ENCODE results near the gene MRPS12. TPM values are rescaled to one million over a fixed set of nuclear protein-coding genes. Genes with fewer than 3 reads are reported as not detected.
"Not testable (repeated sequence)": the region's sequence is repeated elsewhere in the genome, so short reads cannot be mapped to it uniquely, and the experiment has no call there.

MRPS12 gene
- total RNA-seq (2014; rRNA removed; shearing (Covaris generic)): 105 and 161 TPM in 2 replicates

DNA sequence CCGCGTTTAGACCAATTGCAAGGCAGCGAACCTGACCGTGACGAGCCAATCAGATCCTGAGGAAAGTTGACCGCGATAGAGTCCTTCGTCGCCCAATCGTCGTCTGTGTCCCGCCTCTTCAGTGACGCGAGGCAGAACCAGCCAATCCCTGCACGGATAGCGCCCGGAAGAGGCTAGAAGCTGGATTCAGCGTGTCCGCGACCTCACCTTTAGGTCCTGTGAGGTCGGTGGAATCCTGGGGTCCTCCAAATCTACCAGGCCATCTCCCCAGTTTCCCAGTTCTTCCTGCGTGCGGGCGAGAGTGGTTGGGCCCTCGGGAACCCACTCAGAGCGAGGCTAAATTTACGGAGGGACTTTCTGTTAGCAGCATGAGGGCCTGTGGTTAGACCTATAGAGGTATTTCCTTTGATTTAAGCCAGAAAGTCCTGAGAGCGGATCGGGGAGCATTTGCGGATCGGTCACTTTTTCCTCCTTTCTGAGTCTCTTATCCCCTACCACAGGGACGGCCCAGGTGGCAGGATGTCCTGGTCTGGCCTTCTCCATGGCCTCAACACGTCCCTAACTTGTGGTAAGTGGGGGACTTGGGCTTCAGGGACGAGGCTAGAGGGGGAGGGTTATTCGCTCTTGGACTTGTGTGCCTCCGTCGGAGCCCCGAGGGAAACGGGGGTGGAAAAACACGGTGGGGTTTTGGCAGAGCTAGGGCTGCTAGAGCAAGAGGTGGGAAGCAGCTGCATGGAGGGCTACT lies at the start of gene MRPS12:
TSS of gene MRPS12 (plus strand) at position 169 of the 745 bp plus-strand sequence. CDS start at position 520, 351 bp downstream.
- in situ Hi-C loops (cut with HindIII; ENCODE audit: low sequenced_read_pairs): no loop called here
- DNase-seq (ENCODE audit: low spot score): peak; percentile 99

DNA sequence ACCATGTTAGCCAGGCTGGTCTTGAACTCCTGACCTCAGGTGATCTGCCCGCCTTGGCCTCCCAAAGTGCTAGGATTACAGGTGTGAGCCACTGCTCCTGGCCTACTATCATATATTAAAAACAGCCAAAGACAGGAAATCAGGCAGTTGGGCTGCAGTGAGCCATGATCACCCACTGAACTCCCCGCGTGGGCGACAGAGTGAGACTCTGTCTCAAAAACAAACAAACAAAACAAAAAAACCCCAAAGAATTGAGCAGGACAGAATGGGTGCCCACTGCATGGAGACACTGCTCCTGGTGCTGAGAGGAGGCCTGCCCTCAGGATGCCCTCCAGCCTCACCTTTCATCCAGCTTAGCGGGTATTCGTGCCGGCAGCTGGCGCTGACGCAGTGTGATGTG lies 47.5 kb upstream of the MRPS12 start:
- in situ Hi-C loops (cut with HindIII; ENCODE audit: low sequenced_read_pairs): no loop called here
- no peak for DNase-seq (ENCODE audit: low spot score)

DNA sequence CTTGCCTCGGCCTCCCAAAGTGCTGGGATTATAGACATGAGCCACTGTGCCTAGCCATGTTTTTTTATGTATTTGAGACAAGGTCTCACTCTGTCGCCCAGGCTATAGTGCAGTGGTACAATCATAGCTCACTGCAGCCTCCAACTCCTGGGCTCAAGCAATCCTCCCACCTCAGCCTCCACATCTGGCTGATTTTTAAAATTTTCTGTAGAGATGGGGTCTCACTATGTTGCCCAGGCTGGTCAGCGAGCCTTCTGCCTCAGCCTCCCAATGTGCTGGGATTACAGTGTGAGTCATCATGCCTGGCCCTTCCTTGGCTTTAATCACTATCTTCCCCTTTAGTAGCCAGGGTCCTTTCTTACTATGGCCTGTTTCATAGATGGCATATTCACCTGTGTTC lies 46.1 kb upstream of the MRPS12 start:
- DNase-seq (ENCODE audit: low spot score); in situ Hi-C loops (cut with HindIII; ENCODE audit: low sequenced_read_pairs): not testable (repeated sequence)

DNA sequence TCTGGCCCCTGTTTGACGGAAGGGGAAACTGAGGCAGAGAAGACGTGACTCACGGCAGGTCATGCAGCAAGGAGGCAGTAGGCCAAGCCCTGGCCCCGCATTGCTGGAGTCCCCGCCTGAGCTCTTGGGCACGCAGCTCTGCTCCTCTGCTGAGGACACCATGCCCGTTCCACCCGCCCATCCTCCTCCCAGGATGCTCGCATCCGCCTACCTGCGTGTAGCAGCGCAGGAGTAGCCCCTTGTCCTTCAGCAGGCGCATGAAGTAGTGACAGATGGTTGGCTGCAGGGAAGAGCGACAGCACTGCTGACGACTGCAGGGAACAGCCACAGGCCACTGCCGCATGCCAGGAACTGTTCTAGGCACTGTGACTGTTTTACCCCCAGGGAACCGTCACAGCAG lies 41.9 kb upstream of the MRPS12 start:
- in situ Hi-C loops (cut with HindIII; ENCODE audit: low sequenced_read_pairs): no loop called here
- DNase-seq (ENCODE audit: low spot score): peak; percentile 84

DNA sequence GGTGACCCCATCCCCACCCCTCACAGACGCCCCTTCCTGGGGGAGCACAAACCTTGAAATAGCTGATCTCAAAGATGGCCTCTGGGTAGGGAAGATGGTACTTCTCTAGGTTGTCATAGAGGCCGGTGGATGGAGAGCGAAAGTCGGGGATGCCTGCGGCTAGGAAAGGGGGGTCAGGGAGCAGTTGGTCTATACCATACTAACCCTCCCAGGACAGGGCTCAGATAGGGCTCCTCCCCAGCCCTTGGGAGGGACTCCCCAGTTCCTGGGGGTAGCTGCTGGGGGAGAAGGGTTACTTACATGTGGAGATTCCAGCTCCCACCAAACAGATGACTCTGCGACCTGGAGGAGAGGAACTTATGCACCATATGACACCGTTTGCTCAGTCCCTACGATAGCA lies 40.9 kb upstream of the MRPS12 start:
- DNase-seq (ENCODE audit: low spot score): no peak
- in situ Hi-C loops (cut with HindIII; ENCODE audit: low sequenced_read_pairs): no loop called here

DNA sequence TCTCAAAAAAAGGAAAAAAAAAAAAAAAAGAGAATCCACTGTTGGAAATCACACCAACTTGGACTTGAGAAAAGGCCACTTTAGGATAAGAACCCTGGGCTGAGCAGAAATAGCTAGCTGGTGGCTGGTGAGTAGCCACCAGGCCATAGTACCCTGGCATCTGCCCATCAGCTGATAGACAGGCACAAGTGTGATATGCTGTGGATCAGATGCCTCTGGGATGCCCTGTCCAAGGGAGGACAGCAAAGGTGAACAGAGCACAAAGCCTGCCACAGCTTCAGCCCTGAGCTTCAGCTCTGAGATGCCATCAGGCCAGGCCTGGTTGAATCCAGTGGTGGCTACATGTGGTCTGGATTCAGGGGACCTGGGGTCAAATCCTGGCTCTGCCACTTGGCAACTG lies 40.1 kb upstream of the MRPS12 start:
- in situ Hi-C loops (cut with HindIII; ENCODE audit: low sequenced_read_pairs): no loop called here

DNA sequence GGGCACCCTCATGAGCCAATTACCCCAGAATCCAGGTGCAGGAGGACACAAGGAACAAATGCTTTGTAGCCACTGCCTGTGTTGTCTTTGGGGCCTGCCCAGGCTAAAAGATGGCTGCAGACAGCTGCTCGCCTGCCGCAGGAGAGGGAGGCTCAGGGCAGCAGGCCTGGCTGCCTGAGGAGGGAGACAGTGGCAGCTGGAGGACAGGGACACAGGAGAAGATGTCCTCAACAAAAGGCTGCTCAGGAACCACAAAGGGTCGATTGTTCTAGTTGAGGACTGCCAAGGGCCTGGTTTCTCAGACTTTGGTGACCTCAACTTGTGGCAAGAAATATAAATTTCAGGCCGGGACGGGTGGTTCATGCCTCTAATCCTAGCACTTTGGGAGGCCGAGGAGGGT lies 39.0 kb upstream of the MRPS12 start:
- in situ Hi-C loops (cut with HindIII; ENCODE audit: low sequenced_read_pairs): no loop called here

More for the DNA sequence above, 40.1 kb upstream of the MRPS12 start:
- DNase-seq (ENCODE audit: low spot score): no peak

DNA sequence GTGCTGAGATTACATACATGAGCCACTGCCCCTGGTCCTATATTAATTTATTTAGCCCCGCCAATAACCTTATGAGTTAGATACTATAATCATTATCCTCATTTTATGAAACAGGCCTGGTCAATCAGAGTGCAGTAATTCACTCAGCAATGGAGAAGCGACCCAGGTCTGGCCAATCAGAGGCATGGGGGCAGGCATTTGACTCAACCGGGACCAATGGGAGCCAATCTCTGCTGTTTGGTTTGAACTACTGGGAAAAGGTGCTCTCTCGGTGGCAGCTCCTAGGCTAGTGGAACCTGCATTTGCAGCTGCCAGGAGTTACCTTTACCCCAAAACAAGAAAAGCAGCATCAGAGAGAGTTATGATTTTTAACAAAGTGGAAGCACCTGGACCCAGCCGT lies 37.9 kb upstream of the MRPS12 start:
- in situ Hi-C loops (cut with HindIII; ENCODE audit: low sequenced_read_pairs): no loop called here
- no peak for DNase-seq (ENCODE audit: low spot score)

More for the DNA sequence above, 39.0 kb upstream of the MRPS12 start:
- DNase-seq (ENCODE audit: low spot score): no peak

DNA sequence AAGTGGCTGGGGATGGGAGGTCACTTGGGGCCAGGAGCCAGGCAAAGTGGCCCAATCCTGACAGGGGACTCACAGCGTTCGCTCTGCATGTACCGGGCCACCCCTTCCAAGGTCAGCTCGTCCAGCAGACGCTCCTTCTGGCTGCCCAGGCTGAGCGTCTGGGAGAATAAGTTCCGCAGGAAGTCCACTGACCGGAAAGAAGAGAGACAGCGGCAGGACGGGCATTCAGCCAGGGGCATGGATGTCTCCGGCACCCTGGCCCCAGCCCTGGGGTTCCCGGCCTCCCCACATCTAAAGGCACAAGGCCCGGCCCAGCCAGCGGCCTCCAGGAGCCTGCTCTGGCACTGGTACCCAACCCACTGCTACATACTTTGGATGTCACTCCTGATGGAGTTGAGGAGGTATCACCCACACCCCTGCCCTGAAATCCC lies 37.4 kb upstream of the MRPS12 start:
- in situ Hi-C loops (cut with HindIII; ENCODE audit: low sequenced_read_pairs): no loop called here

DNA sequence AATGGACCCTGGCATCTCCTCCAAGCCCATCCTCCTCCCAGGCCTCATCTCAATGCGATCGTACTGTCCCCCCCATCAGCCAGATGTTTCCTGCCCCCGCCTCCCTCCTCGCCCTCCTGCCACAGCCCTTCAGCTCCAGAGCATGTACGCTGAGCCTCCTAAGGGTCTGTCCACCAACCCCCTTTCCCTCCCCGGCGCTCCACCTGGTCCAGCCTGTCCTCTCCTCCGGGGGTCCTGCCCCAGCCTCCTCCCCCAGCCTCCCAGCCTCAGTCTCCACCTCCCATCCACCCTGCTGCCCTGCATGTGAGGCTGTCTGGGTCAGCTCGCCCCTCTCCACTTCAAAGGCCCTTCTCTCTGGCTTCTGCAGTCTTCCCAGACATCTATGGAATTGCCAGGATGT lies 35.8 kb upstream of the MRPS12 start:
- in situ Hi-C loops (cut with HindIII; ENCODE audit: low sequenced_read_pairs): no loop called here
- no peak for DNase-seq (ENCODE audit: low spot score)

More for the DNA sequence above, 37.4 kb upstream of the MRPS12 start:
- DNase-seq (ENCODE audit: low spot score): no peak

DNA sequence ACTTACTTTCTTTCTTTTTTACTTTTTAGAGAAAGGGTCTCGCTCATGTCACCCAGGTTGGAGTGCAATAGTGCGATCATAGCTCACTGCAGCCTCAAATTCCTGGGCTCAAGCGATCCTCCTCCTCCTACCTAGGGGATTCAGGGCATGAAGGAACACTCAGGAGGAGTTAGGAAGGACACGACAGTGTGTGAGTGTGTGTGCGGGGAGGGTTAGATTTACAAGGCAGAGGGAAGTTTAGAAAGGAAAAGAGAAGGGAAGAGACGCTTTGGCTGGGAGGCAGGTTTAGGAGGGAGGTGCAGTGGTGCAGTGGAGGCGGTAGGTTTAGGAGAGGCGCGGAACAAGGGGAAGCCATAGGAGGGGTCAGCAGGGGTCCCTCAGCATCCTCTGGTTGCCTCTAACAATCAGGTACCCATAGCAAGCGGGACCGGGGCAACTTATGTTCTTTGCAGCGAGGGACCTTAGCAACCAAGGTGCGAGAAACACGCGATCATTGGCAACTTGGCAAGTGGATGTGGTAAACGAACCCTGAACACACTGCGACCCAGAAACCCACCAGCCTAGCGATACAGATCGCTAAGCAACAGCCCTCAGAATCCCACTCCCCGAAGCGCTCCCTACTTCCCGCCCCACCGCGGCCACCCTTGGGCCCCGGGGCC lies 31.8 kb upstream of the MRPS12 start:
- in situ Hi-C loops (cut with HindIII; ENCODE audit: low sequenced_read_pairs): no loop called here
- DNase-seq (ENCODE audit: low spot score): peak; percentile 9

DNA sequence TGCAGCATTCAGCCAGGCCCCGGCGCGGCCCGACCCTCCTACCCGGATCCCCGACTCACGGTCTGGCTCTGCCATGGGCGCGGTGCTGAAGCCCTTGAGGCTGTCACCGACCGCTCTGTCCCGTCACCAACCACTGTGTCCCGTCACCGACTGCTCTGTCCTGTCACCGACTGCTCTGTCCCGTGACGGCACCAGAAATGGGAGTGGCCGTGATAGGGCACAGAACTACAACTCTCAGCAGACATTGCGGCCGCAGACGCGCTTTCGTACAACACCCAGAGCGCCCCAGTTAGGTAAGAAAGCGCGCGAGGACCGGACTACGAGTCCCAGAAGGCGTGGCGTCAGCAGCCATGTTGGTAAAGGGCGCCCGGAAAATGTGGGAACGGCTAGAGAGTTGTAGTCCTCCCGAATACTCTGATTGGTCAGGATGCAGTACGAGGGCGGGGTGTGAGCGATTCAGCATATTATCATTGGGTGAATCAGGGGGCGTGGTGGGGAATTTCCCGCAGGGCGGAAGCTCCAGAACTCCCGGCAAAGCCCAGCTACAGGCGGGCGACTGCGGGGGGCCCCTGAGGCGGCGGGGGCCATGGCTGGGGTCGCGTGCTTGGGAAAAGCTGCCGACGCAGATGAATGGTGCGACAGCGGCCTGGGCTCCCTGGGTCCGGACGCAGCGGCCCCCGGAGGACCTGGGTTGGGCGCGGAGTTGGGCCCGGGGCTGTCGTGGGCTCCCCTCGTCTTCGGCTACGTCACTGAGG lies 31.1 kb upstream of the MRPS12 start, which contains the start of the genes NFKBIB and SIRT2:
TSS of gene NFKBIB (plus strand) at position 523 of the 755 bp plus-strand sequence. CDS start at position 587, 64 bp downstream.
TSS of gene SIRT2 (minus strand) at position 172 of the 755 bp plus-strand sequence. CDS start at position 75, 97 bp downstream.
- in situ Hi-C loops (cut with HindIII; ENCODE audit: low sequenced_read_pairs): no loop called here
- peak; percentile 100 for DNase-seq (ENCODE audit: low spot score)

DNA sequence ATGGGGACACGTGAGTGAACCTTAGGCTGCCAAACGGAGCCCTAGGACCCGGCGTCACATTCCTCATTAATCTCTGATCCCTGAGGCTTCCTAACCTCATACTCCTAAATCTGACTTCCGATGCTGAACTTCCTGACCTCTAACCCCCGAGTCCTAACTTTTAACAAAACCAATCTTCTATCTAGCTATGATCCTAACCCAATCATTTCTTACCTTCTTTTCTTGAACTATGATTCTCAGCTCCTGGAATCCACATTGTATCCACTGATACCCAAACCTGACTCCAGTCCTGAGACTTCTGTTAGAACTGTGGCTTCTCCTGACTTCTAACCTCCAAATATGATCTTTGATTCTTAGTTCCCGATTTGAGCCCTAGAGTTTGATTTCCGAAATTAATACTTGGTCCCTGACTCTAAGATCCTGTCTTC lies 30.5 kb upstream of the MRPS12 start:
- in situ Hi-C loops (cut with HindIII; ENCODE audit: low sequenced_read_pairs): no loop called here
- DNase-seq (ENCODE audit: low spot score): no peak

DNA sequence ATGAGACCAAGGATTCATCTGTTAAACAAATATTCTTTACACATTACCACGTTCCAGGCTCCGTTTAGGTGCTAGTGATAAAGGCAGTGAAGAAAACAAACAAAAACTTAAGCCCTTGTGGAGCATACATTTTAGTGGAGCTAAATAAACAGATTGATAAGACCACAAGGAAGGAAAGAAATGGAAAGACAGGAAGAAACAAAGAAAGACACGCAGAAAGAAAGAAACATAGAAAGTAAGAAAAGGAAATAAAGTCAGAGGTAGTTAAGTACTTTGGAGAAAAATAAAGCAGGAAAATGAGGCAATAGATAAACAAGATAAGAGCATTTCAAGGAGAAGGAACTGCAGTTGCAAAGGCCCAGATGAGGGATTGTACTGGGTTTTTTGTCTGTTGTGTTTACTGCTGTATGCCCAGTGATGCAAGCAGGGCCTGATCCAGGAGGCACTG lies 30.0 kb upstream of the MRPS12 start:
- in situ Hi-C loops (cut with HindIII; ENCODE audit: low sequenced_read_pairs): no loop called here
- DNase-seq (ENCODE audit: low spot score): no peak

DNA sequence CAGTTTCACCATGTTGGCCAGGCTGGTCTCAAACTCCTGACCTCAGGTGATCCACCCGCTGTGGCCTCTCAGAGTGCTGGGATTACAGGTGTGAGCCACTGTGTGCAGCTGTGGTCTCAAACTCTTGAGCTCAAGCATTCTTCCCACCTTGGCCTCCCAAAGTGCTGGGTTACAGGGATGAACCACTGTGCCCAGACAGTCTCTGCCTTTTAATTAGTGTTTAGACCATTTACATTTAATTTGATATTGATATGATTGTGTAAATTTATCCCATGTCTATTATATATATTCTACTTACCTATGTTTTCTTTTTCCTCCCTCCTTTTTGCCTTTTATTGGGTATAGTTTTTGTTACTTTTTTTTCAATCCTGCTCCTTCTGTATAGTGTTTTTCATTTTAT lies 29.1 kb upstream of the MRPS12 start:
- in situ Hi-C loops (cut with HindIII; ENCODE audit: low sequenced_read_pairs): no loop called here

DNA sequence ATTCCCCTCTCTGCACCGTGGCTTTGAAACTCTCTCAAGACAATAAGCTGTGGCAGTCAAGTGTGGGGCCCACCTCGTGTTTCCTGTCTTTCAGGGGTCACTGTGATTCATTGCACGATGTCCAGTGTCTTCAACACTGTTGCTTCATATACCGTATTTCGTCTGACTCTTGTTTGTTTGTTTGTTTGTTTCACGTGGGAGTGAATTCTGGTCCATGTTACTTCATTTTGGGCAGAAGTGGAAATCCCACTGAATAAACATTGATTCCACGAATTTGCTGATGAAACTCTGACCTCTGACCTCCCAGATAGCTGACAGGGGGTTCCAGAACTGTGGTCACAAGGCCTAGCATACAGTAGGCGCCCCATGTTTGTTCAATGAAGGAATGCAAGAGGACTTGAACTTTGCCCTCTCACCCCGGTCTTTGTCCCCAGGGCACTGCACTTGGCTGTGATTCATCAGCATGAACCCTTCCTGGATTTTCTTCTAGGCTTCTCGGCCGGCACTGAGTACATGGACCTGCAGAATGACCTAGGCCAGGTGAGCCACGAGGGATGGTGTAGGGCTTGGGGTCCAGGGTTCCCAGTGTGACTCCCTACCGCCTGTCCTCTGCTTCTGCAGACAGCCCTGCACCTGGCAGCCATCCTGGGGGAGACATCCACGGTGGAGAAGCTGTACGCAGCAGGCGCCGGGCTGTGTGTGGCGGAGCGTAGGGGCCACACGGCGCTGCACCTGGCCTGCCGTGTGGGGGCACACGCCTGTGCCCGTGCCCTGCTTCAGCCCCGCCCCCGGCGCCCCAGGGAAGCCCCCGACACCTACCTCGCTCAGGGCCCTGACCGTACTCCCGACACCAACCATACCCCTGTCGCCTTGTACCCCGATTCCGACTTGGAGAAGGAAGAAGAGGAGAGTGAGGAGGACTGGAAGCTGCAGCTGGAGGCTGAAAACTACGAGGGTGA lies 25.9 kb upstream of the MRPS12 start:
- DNase-seq (ENCODE audit: low spot score): no peak
- in situ Hi-C loops (cut with HindIII; ENCODE audit: low sequenced_read_pairs): no loop called here

More for the DNA sequence above, 29.1 kb upstream of the MRPS12 start:
- DNase-seq (ENCODE audit: low spot score): no peak

DNA sequence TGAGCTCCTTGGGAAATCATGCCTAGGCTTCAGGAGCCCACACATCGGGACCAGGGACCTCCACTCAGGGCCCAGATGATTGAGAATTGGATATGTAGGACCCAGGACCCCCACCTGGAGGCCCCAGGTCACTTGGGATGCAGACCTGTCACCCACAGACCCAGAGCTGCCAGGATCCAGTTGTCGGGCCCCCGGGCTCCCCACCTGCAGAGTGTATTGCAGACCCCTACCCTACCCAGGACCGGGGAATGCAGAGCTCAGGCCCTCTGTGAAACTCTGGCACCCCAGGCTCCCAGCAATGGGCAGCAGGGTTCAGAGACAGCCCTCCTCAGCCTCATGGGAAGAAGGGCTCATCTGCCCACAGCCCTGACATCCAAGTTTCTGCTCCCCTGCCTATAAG lies 25.1 kb upstream of the MRPS12 start:
- DNase-seq (ENCODE audit: low spot score): no peak
- in situ Hi-C loops (cut with HindIII; ENCODE audit: low sequenced_read_pairs): no loop called here

DNA sequence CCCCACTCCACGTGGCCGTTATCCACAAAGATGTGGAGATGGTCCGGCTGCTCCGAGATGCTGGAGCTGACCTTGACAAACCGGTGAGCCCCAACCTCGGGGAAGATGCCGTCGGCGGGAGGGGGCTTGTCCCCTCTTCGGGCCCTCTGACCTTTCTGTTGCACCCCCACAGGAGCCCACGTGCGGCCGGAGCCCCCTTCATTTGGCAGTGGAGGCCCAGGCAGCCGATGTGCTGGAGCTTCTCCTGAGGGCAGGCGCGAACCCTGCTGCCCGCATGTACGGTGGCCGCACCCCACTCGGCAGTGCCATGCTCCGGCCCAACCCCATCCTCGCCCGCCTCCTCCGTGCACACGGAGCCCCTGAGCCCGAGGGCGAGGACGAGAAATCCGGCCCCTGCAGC lies 23.5 kb upstream of the MRPS12 start:
- DNase-seq (ENCODE audit: low spot score): no peak
- in situ Hi-C loops (cut with HindIII; ENCODE audit: low sequenced_read_pairs): no loop called here
